NCI-H128 (cell line): Measurements from ENCODE around the gene RABAC1.
"Not testable (repeated sequence)": the region's sequence is repeated elsewhere in the genome, so short reads cannot be mapped to it uniquely, and the experiment has no call there.

Experiments
- DNase-seq: peaks from one replicate; lab custom pipeline; 2025; ENCODE audit not compliant: unreplicated experiment; lab: John Stamatoyannopoulos, UW

Gene RABAC1

GRCh38 chr19:41959056-41960053, at the start of gene RABAC1:
TSS of gene RABAC1 (minus strand) at chr19:41959321. CDS start at chr19:41959292, 29 bp downstream.
- DNase-seq = peak; percentile 82

- no peak for DNase-seq
Measured at GRCh38 chr19:42006569-42006968, 47.4 kb upstream of the RABAC1 start.

- no peak for DNase-seq
Measured at GRCh38 chr19:42005504-42005903, 46.4 kb upstream of the RABAC1 start.

GRCh38 chr19:42003506-42004294, 44.6 kb upstream of the RABAC1 start:
- no peak for DNase-seq

GRCh38 chr19:41999878-42000208, 40.7 kb upstream of the RABAC1 start:
- no peak for DNase-seq

GRCh38 chr19:41999071-41999877, 40.2 kb upstream of the RABAC1 start:
- DNase-seq = no peak

GRCh38 chr19:41998246-41999020, 39.3 kb upstream of the RABAC1 start:
- DNase-seq = peak; percentile 53

GRCh38 chr19:41997851-41998229, 38.7 kb upstream of the RABAC1 start:
- DNase-seq = no peak

GRCh38 chr19:41997121-41997850, 38.2 kb upstream of the RABAC1 start:
- DNase-seq = no peak

- no peak for DNase-seq
Measured at GRCh38 chr19:41995959-41996797, 37.1 kb upstream of the RABAC1 start.

- no peak for DNase-seq
Measured at GRCh38 chr19:41994994-41995958, 36.2 kb upstream of the RABAC1 start.

- DNase-seq = no peak
Measured at GRCh38 chr19:41994521-41994971, 35.4 kb upstream of the RABAC1 start.

- DNase-seq = peak; percentile 37
Measured at GRCh38 chr19:41993612-41994483, 34.7 kb upstream of the RABAC1 start, which contains the start of gene ATP1A3. TSS of gene ATP1A3 (minus strand) at chr19:41994230. CDS start at chr19:41994076, 154 bp downstream.

GRCh38 chr19:41991925-41992569, 32.9 kb upstream of the RABAC1 start:
- not testable (repeated sequence) for DNase-seq

GRCh38 chr19:41991025-41991424, 31.9 kb upstream of the RABAC1 start:
- no peak for DNase-seq

GRCh38 chr19:41990615-41991014, 31.5 kb upstream of the RABAC1 start:
- no peak for DNase-seq
